ENCODE results near the gene SORCS1.

SORCS1 gene

DNA sequence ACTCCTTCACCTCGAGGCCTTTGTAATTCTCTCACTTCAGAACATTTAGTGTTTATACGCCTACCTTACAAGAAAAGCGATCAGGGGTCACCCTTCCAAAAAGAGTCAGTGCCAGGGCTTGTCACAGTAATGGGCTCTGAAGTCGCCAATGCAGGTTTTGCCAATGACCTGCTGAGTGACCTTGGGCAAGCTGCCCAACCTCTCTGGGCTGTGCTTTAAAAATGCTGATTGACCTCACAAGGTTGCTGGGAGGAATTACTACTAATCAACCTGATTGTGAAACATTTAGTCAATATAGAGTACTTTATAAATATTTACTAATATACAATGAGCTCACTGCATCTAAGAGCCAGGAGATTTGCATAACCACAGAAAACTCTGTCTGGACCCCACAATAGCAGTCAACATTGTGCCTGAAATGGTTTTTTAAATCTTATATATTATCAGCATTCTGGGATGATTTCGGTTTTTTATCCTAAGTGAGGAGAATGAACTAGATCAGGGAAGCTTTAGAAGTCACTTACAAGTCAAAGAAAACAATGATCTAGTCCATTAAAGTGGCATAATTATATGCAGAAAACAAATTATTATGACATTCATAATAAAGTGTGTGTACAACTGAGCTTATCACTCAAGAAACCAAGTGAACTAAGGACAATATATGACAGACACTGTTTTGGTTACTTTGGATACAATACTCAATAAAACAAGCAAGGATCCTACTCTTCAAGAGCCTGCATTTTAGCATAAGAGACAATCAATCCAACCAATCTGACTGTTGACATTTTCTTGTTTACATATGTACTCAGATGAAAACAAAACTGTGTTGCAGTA is 290.5 kb downstream of the SORCS1 start:
- no peak for DNase-seq

- DNase-seq, result no peak
Observed at GRCh38 chr10:106872176-106872575, 292.3 kb downstream of the SORCS1 start.

DNA sequence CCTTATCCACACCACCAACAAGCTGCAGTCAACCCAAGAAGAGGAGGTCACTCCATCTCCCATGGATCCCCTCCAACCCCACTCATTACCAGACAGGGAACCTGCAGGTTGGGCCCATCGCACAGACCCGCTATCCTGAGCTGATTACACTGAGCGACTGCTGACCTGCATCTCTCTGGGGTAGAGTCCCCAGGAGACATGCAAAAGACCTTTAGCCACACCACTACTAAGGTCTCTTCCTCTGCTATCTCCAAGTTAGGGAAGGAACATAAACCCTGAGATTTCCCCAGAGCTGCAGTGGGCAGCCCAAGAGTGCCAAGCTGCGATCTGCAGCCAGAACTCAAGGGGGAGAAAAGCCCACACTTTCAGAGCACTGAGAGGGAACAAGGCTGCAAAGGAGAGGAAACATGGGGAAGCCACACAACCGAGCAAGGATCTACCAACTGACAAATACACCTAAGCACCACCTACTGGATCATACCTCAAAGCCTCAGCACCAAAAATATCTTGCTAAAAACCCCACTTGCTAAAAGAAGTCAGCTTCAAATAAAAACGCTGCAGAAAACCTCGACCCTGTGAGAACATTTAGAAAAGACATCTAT is 298.2 kb downstream of the SORCS1 start:
- DNase-seq, result no peak

- no peak for DNase-seq
Observed at GRCh38 chr10:106864031-106864430, 300.5 kb downstream of the SORCS1 start.

GRCh38 chr10:106863549-106863948 is 301.0 kb downstream of the SORCS1 start:
- DNase-seq, result no peak

- DNase-seq, result no peak
Observed at GRCh38 chr10:106859892-106860652, 304.4 kb downstream of the SORCS1 start.

DNA sequence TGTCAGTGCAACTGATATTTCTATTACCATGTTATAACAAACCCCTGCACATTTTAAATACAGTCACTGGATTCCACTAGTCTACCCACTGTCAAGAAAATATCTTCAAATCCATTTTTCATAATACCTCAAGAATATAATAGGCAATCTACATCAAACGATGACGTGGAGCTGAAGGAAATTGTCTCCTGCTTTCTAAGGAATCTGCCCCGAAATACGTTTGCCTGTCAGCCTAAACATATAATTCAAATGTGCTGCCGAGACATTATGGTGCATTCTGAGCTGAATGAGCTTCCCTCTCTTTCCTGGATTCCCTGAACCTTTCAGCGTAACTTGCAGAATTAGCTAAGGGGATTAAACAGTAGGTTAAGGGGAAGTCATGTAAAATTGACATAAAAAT is 306.8 kb downstream of the SORCS1 start:
- DNase-seq, result no peak

DNA sequence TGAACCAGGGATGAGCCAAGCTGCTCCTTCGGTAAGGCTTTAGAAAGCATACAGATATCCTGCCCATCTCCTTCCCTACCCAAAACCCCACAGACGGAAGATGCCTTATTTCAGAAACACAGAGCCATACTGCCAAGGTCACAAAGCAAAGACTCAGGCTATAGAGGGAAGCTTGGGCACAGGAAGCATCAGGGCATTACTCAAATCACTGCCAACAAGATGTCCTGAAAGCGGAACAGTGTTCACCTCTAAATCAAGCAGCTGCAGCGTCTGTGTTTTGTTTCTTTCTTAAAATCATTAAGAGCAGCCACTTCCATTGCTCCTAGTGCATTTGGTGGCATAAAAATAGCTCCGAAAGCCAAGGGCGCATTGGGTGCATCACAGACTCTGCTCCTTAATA is 307.3 kb downstream of the SORCS1 start:
- DNase-seq, result no peak

- DNase-seq, result no peak
Observed at GRCh38 chr10:106836933-106837663, 327.4 kb downstream of the SORCS1 start.

DNA sequence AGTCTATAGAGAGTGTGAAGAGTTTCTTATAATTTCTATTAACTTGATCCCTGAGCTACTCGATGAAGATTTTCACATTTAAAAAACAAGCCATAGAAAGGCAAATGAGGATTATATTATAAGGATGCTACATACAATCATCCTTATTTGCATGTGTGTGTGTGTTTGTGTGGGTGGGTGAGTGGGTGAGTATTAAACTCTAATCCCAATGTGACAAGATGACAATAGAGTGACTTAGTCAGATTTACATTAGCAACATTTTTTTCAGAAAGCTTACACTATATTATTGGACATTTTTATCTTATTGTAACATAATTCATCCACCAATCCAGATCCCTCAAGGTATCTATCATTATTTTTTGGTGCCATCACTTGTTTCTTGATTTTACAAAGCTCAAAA is 331.7 kb downstream of the SORCS1 start:
- DNase-seq, result no peak

- DNase-seq, result no peak
Observed at GRCh38 chr10:106830471-106830870, 334.0 kb downstream of the SORCS1 start.

GRCh38 chr10:106830006-106830405 is 334.5 kb downstream of the SORCS1 start:
- DNase-seq, result no peak

- DNase-seq, result no peak
Observed at GRCh38 chr10:106826716-106827115, 337.8 kb downstream of the SORCS1 start.

- DNase-seq, result no peak
Observed at GRCh38 chr10:106825576-106826364, 338.7 kb downstream of the SORCS1 start.

- no peak for DNase-seq
Observed at GRCh38 chr10:106820579-106820978, 343.9 kb downstream of the SORCS1 start.

DNA sequence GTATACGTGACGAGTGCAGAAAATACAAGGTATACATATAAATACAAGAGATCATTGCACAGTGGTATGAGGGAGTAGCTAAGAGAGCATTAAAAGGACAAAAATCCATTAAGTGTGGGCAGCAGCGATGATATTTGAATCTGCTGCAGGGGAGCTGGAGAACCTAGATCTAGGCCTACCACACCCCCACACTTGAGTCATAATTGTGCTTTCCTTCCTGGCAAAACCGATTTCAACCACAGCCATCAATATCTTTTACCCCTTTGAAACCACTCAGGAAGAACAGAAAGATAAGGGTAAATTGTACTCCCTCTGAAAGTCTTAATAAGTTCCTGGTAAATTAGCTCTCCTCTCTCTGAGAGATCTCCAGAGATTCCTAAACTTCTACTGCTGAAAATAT is 345.0 kb downstream of the SORCS1 start:
- no peak for DNase-seq

GRCh38 chr10:106816318-106817085 is 348.0 kb downstream of the SORCS1 start:
- no peak for DNase-seq

DNA sequence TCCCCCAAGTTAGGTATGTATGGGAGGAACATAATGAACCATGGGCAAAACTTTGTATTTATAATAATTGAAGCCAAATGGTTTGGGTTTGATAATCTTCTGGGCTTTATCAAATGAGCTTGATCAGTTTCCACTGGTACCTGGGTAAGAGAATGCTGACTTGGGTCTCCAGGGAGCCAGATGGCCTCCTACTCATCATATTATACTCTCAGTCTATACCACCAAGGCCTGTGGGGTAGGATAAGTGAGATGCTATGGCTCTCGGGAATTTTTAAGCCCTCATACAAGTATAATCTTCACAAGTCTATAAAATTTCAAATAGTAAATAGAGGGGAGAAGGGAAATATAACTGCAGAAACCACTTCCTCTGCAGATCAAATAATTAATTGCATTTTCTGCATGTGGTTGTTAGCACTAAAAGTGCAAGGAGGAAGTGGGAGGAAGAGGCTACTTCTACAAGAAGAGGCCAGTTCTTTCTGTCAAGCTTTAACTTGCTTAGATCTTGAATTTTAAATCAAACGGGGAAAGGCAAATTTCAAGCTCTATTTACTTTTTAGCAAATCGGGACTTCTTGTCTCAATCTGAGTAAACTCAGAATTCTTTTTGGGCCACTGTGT is 349.0 kb downstream of the SORCS1 start:
- no peak for DNase-seq

- no peak for DNase-seq
Observed at GRCh38 chr10:106804992-106805582, 359.4 kb downstream of the SORCS1 start.

- no peak for DNase-seq
Observed at GRCh38 chr10:106802949-106803348, 361.6 kb downstream of the SORCS1 start.

GRCh38 chr10:106799776-106800175 is 364.7 kb downstream of the SORCS1 start:
- DNase-seq, result no peak

All from NCI-H2029 treated with DMSO at 0.1 percent for 48 hours (cell line).